ENCODE data around the gene VPS37B.
"Not testable (repeated sequence)": the region's sequence is repeated elsewhere in the genome, so short reads cannot be mapped to it uniquely, and the experiment has no call there.

VPS37B gene

DNA sequence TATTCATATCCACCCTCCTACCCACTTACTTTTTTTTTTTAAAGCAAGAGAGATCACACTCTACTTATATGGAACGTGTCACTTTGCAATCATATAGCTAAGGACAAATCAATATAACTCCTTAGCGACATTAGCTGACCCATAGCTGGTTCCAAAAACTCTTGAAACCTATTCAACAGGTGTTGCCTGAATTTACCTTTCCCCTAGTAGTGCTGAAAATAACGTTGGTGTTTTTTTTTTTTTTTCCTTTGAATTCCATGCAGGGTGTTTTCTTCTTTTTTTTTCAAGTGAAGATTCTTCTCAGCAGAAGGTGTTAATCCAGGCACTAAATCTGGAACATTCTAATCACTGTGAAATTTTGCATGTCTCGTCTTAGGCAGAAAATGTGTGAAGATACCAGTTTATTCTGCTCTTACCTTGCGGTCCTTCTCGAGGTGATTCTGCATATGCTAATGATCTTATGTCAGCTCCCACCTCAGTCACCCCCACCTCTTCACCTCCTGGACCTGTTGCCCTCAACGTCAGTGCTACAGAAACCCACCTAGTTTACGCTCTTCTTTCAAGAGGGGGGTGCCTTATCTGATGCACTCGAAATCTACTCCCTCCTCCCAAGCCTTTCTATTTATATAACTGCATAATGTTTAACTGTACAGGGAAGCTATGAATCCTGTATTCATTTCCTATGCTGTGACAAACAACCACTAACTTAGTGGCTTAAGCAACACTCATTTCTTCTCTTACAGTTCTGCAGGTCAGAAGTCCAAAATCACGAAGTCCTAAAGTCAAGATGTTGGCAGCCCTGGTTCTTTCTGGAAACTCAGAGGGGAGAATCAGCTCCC is 7.1 kb upstream of the VPS37B start:
- Histone ChIP-seq H3K27me3 (ENCODE audit: insufficient read depth, low read length) (peaks cover 18% of the 10 kb centered on the region; the same call in 1 of the 2 replicates), H3K4me1 (ENCODE audit: insufficient read depth, low read length) (peaks cover 5% of the 10 kb centered on the region; the same call in 1 of the 2 replicates), H3K9me3 (ENCODE audit: insufficient read depth, low read depth, low read length) (no peaks in the 10 kb centered on the region), H3K36me3 (ENCODE audit: insufficient read depth, low read depth, low read length) (no peaks in the 10 kb centered on the region), H3K9ac (ENCODE audit: low read depth, low read length) (no peak overlapping the region), H3K27ac (ENCODE audit: low read length) (no peak overlapping the region), H3K4me3 (ENCODE audit: low read length) (no peak overlapping the region)

DNA sequence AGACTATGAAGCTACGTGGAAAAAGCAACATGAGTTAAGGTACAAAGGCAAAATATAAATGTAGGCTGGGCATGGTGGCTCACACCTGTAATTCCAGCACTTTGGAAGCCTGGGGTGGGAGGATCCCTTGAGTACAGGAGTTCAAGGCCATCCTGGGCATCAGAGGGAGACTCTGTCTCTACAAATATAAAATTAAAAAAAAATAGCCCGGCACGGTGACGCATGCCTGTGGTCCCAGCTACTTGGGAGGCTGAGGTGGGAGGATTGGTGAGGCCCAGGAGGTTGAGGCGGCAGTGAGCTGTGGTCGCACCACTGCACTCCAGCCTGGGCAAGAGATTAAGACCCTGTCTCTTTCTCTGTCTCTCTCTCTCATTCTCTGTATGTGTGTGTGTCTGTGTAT is 4.0 kb upstream of the VPS37B start:
- Histone ChIP-seq H3K9me3 (ENCODE audit: insufficient read depth, low read depth, low read length) (no peaks in the 10 kb centered on the region), H3K9ac (ENCODE audit: low read depth, low read length) (no peak overlapping the region), H3K36me3 (ENCODE audit: insufficient read depth, low read depth, low read length) (no peaks in the 10 kb centered on the region), H3K27me3 (ENCODE audit: insufficient read depth, low read length) (peaks cover 45% of the 10 kb centered on the region), H3K4me1 (ENCODE audit: insufficient read depth, low read length) (peaks cover 8% of the 10 kb centered on the region; the same call in 1 of the 2 replicates), H3K27ac (ENCODE audit: low read length) (no peak overlapping the region), H3K4me3 (ENCODE audit: low read length) (no peak overlapping the region)

GRCh38 chr12:122896662-122897061 is 738 bp upstream of the VPS37B start:
- no peak overlapping the region for H3K27ac ChIP-seq (ENCODE audit: low read length)

DNA sequence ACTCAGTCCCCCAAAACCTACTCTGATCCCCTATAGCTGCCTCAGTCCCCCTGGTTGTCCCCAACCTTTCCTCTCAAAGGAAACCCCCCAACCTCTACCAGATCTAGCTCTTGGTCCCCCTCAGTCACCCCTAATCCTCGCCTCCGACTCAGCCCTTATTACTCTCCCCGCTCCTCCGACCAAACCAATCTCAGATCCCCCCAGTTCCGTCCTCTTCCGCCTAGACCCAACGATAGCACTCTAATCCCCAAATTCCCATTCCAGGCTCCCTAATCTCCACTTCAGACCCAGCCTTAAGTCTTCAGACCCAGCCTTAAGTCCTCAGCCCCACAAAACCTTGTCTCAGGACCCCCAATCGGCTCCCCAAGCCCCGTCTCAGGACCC is 612 bp downstream of the VPS37B start:
- peaks cover 33% of the 10 kb centered on the region; the same call in 1 of the 2 replicates for H3K4me1 ChIP-seq (ENCODE audit: insufficient read depth, low read length)
- no peak overlapping the region for H3K27ac ChIP-seq (ENCODE audit: low read length)
- H3K9me3 ChIP-seq (ENCODE audit: insufficient read depth, low read depth, low read length): no peaks in the 10 kb centered on the region
- H3K9ac ChIP-seq (ENCODE audit: low read depth, low read length): peak overlapping the region; percentile 87
- H3K27me3 ChIP-seq (ENCODE audit: insufficient read depth, low read length): peaks cover 50% of the 10 kb centered on the region
- no peaks in the 10 kb centered on the region for H3K36me3 ChIP-seq (ENCODE audit: insufficient read depth, low read depth, low read length)
- peak overlapping the region; percentile 86 for H3K4me3 ChIP-seq (ENCODE audit: low read length)

More at GRCh38 chr12:122896662-122897061, 738 bp upstream of the VPS37B start:
- no peaks in the 10 kb centered on the region for H3K9me3 ChIP-seq (ENCODE audit: insufficient read depth, low read depth, low read length)
- no peak overlapping the region for H3K9ac ChIP-seq (ENCODE audit: low read depth, low read length)
- H3K27me3 ChIP-seq (ENCODE audit: insufficient read depth, low read length): peaks cover 50% of the 10 kb centered on the region
- no peaks in the 10 kb centered on the region for H3K36me3 ChIP-seq (ENCODE audit: insufficient read depth, low read depth, low read length)
- peaks cover 23% of the 10 kb centered on the region; the same call in 1 of the 2 replicates for H3K4me1 ChIP-seq (ENCODE audit: insufficient read depth, low read length)
- H3K4me3 ChIP-seq (ENCODE audit: low read length): no peak overlapping the region

DNA sequence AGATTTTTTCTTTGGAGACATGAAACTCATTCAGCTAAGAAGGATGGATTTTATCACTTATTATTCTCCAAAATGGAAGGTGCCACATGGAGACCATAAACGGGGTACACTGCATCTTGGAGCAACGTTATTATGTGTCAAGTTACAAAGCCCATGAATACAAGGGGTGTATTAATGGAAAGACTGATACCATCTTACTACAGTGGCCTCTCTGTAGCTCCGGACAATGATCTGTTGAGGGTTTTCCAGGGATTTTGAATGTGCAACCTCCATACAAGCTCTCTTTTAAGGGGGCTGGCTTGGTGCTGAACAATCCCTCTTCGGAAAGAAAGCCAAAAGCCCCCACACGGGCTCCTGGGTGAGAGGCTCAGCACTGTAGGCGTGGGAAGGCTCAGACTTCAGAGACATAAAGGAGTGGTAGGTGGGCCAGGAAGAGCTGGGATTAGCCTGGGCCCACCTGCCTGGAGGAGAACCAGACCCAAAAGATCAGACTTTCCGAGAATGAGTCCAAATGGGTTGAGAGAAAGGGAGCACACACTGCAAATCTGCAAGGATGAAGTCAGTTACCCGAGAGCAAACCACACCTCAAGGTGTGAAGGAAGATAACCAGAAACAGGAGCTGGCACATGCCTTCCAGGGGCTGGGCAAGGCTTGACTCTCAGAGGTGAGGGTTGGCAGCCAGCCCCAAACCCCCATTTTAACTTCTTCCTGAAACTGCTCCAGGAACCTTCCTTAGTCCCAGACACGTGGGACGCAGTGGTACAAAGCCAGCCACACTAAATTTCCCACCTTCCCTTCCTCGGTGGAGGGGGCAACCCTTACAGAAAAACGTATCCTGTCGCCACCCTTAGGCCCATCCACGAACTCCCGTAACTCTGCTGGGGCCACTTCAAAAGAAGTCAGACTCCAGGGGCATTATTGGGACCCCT is 1.5 kb downstream of the VPS37B start:
- Histone ChIP-seq H3K9ac (ENCODE audit: low read depth, low read length) (peak overlapping the region; percentile 87; the same call in 1 of the 2 replicates), H3K36me3 (ENCODE audit: insufficient read depth, low read depth, low read length) (no peaks in the 10 kb centered on the region), H3K4me3 (ENCODE audit: low read length) (peak overlapping the region; percentile 86), H3K27ac (ENCODE audit: low read length) (no peak overlapping the region), H3K9me3 (ENCODE audit: insufficient read depth, low read depth, low read length) (no peaks in the 10 kb centered on the region), H3K27me3 (ENCODE audit: insufficient read depth, low read length) (peaks cover 50% of the 10 kb centered on the region), H3K4me1 (ENCODE audit: insufficient read depth, low read length) (peaks cover 33% of the 10 kb centered on the region; the same call in 1 of the 2 replicates)

- Histone ChIP-seq H3K9me3 (ENCODE audit: insufficient read depth, low read depth, low read length) (no peaks in the 10 kb centered on the region), H3K4me3 (ENCODE audit: low read length) (no peak overlapping the region), H3K4me1 (ENCODE audit: insufficient read depth, low read length) (peaks cover 36% of the 10 kb centered on the region; the same call in 1 of the 2 replicates), H3K9ac (ENCODE audit: low read depth, low read length) (no peak overlapping the region), H3K27me3 (ENCODE audit: insufficient read depth, low read length) (peaks cover 43% of the 10 kb centered on the region), H3K27ac (ENCODE audit: low read length) (no peak overlapping the region), H3K36me3 (ENCODE audit: insufficient read depth, low read depth, low read length) (no peaks in the 10 kb centered on the region)
Observed at GRCh38 chr12:122893208-122894153, 2.4 kb downstream of the VPS37B start.

- not testable (repeated sequence) for H3K9me3 ChIP-seq (ENCODE audit: insufficient read depth, low read depth, low read length); H3K36me3 ChIP-seq (ENCODE audit: insufficient read depth, low read depth, low read length)
- H3K4me3 ChIP-seq (ENCODE audit: low read length): peak overlapping the region; percentile 53; the same call in 1 of the 2 replicates
- H3K9ac ChIP-seq (ENCODE audit: low read depth, low read length): peak overlapping the region; percentile 65; the same call in 1 of the 2 replicates
- H3K27ac ChIP-seq (ENCODE audit: low read length): peak overlapping the region; percentile 17
- H3K4me1 ChIP-seq (ENCODE audit: insufficient read depth, low read length): peaks cover 39% of the 10 kb centered on the region
- H3K27me3 ChIP-seq (ENCODE audit: insufficient read depth, low read length): peaks cover 44% of the 10 kb centered on the region
Observed at GRCh38 chr12:122892724-122893123, 3.2 kb downstream of the VPS37B start.

DNA sequence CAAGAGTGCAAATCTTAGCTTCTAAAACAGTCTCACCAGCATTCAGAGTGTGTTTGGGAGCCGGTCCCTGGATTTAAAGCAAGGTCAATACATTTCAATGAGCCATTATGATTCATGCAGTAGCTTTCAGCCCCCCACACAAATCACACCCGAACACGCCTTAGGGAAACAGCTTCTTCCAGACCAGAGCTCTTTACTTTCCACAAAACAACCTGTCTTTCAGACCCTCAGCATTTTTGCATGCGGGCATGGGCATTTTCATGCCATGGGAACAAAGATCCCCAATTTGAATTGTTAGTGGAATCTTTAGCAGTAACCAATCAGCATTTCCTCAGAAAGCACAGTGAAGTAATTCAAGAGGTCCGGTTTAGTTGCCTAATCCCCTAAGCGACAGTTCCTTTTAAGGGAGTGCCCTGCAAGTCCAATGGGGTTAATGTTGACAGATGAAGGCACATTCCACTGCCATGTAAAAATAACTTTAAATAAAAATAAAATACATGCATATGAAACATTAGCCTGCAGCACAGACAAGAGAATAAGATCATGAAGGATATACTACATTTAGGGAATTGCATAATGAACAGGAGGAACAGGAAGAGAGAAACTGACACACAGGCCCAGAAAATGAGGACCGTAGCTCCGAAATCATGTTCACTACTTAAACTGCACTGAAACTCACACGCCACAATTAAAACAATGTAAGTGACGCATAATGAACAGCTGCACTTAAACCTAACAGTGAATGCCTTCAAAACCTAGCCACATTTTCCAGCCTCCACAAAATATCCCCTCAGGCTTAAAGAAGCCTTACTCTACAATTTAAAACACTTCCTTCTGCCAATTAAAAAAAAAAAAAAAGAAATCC is 4.0 kb downstream of the VPS37B start:
- H3K4me1 ChIP-seq (ENCODE audit: insufficient read depth, low read length): peaks cover 43% of the 10 kb centered on the region
- peak overlapping the region; percentile 39 for H3K27ac ChIP-seq (ENCODE audit: low read length)
- peak overlapping the region; percentile 53 for H3K4me3 ChIP-seq (ENCODE audit: low read length)
- H3K9me3 ChIP-seq (ENCODE audit: insufficient read depth, low read depth, low read length): no peaks in the 10 kb centered on the region
- peak overlapping the region; percentile 65 for H3K9ac ChIP-seq (ENCODE audit: low read depth, low read length)
- H3K27me3 ChIP-seq (ENCODE audit: insufficient read depth, low read length): peaks cover 46% of the 10 kb centered on the region
- no peaks in the 10 kb centered on the region for H3K36me3 ChIP-seq (ENCODE audit: insufficient read depth, low read depth, low read length)

- no peak overlapping the region for H3K9ac ChIP-seq (ENCODE audit: low read depth, low read length)
- H3K36me3 ChIP-seq (ENCODE audit: insufficient read depth, low read depth, low read length): no peaks in the 10 kb centered on the region
- H3K4me1 ChIP-seq (ENCODE audit: insufficient read depth, low read length): peaks cover 40% of the 10 kb centered on the region
- no peak overlapping the region for H3K27ac ChIP-seq (ENCODE audit: low read length)
- no peaks in the 10 kb centered on the region for H3K9me3 ChIP-seq (ENCODE audit: insufficient read depth, low read depth, low read length)
- no peak overlapping the region; the same call in 1 of the 2 replicates for H3K4me3 ChIP-seq (ENCODE audit: low read length)
- peaks cover 26% of the 10 kb centered on the region for H3K27me3 ChIP-seq (ENCODE audit: insufficient read depth, low read length)
Observed at GRCh38 chr12:122889761-122890520, 6.0 kb downstream of the VPS37B start.

Data from iPS-20b (cell line).